GM12878 (cell line): Measurements from ENCODE around the gene SUSD1. TPM values are rescaled to one million over a fixed set of nuclear protein-coding genes. Genes with fewer than 3 reads are reported as not detected.
A peak's percentile ranks its signal among the peaks of the same experiment; 100 is the strongest.

Experiments used
- ATF7 ChIP-seq: fragments of 450-650 bp; IDR thresholded peaks from 2 replicates; pipeline ENCODE4 v1.6.1; 2016; ENCODE audit warnings: low read depth, mild to moderate bottlenecking
- BHLHE40 ChIP-seq, 2 experiments: fragments of 450-650 bp in 1 of 2; IDR thresholded peaks; 2 replicates each; pipeline ENCODE4 v1.6.1; 2011 to 2017; ENCODE audit warnings: low read depth in 2 of 2, borderline replicate concordance in 1 of 2, improper control_type of control experiment in 1 of 2, low read length in 1 of 2, mild to moderate bottlenecking in 1 of 2
- CBFB ChIP-seq: IDR thresholded peaks from 2 replicates; pipeline ENCODE4 v1.6.1; 2016; ENCODE audit warnings: antibody characterized with exemption, low read depth
- CREM ChIP-seq: IDR thresholded peaks from 2 replicates; pipeline ENCODE4 v1.6.1; 2014; ENCODE audit warnings: antibody characterized with exemption, low read depth
- IKZF1 ChIP-seq: fragments of 450-650 bp; conservative IDR thresholded peaks from 2 replicates; pipeline ENCODE4 v1.6.1; 2017; ENCODE audit warnings: antibody characterized with exemption, mild to moderate bottlenecking
- MXI1 ChIP-seq: fragments of 150-350 bp; IDR thresholded peaks from 2 replicates; pipeline ENCODE4 v1.6.1; 2011; ENCODE audit warnings: low read depth, mild to moderate bottlenecking, inconsistent platforms, low read length, improper control_type of control experiment
- RUNX3 ChIP-seq: IDR thresholded peaks from 2 replicates; pipeline ENCODE4 v1.6.1; 2012; ENCODE audit warnings: low read length, inconsistent platforms
- STAT3 ChIP-seq: IDR thresholded peaks from 2 replicates; pipeline ENCODE4 v1.6.1; 2011; ENCODE audit warnings: low read depth, low read length, improper control_type of control experiment
- polyA plus RNA-seq, 11 experiments: library from polyadenylated mRNA; depleted of rRNA in 4 of 11; unstranded in 6 of 11; stranded (reverse) in 5 of 11; fragments of >200 nt; fragmentation: Nextera tagmentation in 4 of 11; fragmentation: Illumina TruSeq in 1 of 11; extraction: Ambion mirVana in 4 of 11; extraction: Trizol in 1 of 11; gene quantifications; 1 replicate in 1 of 11; 2 replicates in 10 of 11; pipeline versions ENCODE4 v1.2.1 to v1.2.3, GENCODE V29; 2011 to 2016; ENCODE audit warnings: inconsistent platforms in 2 of 11, missing spikeins in 2 of 11, low read depth in 1 of 11
- total RNA-seq, 4 experiments: library from RNA; depleted of rRNA in 3 of 4; stranded (reverse); fragments of >200 nt in 3 of 4; fragmentation: Illumina TruSeq in 1 of 4; extraction: Trizol in 1 of 4; gene quantifications; 2 replicates each; pipeline versions ENCODE4 v1.2.1 to v1.2.3, GENCODE V29; 2013 to 2021
- TF ChIP-seq, protein P1 (sequence below): IDR thresholded peaks from 2 replicates; pipeline ENCODE4 v1.6.1; 2011; ENCODE audit warnings: low read depth, low read length, improper control_type of control experiment, borderline replicate concordance
- TF ChIP-seq, protein P2 (sequence below): fragments of 450-650 bp; IDR thresholded peaks from 2 replicates; pipeline ENCODE4 v1.6.1; 2017; ENCODE audit warnings: mild to moderate bottlenecking, moderate library complexity

Gene SUSD1
- total and polyA plus RNA-seq, 10 of the 15 experiments (the other 5 are each of a cell fraction or from before 2014, with no cell fraction given), result 6.7 to 20.8 (median 13.2) TPM

DNA sequence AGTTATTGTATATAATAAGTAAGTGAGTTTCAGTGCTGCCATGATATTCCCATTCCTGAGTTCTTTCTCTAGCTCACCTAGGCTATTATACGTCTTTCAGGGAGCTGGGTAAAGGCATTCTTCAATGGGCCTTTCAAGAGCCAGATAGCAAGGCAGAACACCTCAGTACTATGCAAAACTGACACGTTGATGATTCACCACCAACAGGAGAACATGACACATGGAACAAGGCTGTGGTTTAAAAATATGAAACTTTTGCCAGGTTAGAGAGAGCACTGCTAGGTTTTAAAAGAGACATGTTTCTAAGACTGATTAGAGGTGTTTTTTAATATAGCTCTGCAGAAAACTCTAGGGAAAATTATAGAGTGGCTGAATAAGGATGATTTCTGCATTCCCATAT is 182.6 kb downstream of the SUSD1 start (continued):
- TF ChIP-seq, protein P1, sequence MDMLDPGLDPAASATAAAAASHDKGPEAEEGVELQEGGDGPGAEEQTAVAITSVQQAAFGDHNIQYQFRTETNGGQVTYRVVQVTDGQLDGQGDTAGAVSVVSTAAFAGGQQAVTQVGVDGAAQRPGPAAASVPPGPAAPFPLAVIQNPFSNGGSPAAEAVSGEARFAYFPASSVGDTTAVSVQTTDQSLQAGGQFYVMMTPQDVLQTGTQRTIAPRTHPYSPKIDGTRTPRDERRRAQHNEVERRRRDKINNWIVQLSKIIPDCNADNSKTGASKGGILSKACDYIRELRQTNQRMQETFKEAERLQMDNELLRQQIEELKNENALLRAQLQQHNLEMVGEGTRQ, result no peak
- no peak for TF ChIP-seq STAT3
- TF ChIP-seq RUNX3, result peak; percentile 90
- TF ChIP-seq BHLHE40 (IDR thresholded peaks at IDR 0.05; ENCODE audit: borderline replicate concordance in 1 of 2, low read depth in 2 of 2, low read length in 1 of 2), result peak; percentile 18 to 26; a peak in 1 of 4 replicates
- TF ChIP-seq, protein P2, sequence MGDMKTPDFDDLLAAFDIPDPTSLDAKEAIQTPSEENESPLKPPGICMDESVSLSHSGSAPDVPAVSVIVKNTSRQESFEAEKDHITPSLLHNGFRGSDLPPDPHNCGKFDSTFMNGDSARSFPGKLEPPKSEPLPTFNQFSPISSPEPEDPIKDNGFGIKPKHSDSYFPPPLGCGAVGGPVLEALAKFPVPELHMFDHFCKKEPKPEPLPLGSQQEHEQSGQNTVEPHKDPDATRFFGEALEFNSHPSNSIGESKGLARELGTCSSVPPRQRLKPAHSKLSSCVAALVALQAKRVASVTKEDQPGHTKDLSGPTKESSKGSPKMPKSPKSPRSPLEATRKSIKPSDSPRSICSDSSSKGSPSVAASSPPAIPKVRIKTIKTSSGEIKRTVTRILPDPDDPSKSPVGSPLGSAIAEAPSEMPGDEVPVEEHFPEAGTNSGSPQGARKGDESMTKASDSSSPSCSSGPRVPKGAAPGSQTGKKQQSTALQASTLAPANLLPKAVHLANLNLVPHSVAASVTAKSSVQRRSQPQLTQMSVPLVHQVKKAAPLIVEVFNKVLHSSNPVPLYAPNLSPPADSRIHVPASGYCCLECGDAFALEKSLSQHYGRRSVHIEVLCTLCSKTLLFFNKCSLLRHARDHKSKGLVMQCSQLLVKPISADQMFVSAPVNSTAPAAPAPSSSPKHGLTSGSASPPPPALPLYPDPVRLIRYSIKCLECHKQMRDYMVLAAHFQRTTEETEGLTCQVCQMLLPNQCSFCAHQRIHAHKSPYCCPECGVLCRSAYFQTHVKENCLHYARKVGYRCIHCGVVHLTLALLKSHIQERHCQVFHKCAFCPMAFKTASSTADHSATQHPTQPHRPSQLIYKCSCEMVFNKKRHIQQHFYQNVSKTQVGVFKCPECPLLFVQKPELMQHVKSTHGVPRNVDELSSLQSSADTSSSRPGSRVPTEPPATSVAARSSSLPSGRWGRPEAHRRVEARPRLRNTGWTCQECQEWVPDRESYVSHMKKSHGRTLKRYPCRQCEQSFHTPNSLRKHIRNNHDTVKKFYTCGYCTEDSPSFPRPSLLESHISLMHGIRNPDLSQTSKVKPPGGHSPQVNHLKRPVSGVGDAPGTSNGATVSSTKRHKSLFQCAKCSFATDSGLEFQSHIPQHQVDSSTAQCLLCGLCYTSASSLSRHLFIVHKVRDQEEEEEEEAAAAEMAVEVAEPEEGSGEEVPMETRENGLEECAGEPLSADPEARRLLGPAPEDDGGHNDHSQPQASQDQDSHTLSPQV, result no peak
- TF ChIP-seq CREM, result 0 out of 2 replicates have a peak, but pooled peaks have one; percentile 36
- TF ChIP-seq MXI1, result 0 out of 2 replicates have a peak, but pooled peaks have one; percentile 56
- TF ChIP-seq IKZF1, result peak; percentile 57
- TF ChIP-seq CBFB, result peak; percentile 38; the same call in 1 of the 2 replicates
- TF ChIP-seq ATF7, result peak; percentile 87
